ENCODE results near the gene CETP.
"Not testable (repeated sequence)": the region's sequence is repeated elsewhere in the genome, so short reads cannot be mapped to it uniquely, and the experiment has no call there.

CETP gene

DNA sequence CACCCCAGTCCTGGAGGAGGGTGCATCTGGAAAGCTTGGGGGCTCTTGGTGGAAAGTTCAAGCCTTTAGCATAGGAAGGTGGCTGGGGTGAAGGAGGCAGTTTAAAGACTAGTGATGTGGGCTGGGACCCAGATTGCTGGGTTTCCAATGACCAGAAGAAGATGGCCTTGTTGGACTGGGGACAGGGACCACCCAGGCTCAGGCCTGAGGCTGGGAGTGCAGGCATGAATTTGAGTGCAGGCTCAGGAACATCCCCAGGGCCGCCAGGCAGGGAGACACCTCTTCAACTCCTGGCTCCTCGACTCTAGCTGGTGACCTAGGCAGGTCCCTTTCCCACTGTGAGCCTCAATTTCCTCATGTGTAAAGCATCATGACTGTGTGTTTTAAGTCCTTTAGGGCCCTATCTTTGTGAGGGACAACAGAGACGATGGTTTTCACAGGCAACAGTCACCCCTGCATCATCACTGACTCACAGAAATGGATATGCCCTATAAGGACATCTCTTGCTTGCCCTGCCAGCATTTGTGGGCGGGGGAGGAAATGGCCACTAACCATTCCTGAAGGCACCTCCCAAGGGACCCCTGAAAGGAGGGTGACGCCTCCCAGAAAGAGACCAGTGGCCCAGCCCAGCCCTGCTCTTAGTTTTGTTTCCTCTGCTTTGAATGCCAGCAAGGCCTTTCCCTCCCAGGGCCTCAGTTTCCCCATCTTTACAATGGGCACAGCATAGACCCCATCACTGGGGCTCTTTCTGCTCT is 38.7 kb downstream of the CETP start:
- DNase-seq: peak; percentile 58

- DNase-seq: no peak
Measured at GRCh38 chr16:57001026-57001679, 39.4 kb downstream of the CETP start.

DNA sequence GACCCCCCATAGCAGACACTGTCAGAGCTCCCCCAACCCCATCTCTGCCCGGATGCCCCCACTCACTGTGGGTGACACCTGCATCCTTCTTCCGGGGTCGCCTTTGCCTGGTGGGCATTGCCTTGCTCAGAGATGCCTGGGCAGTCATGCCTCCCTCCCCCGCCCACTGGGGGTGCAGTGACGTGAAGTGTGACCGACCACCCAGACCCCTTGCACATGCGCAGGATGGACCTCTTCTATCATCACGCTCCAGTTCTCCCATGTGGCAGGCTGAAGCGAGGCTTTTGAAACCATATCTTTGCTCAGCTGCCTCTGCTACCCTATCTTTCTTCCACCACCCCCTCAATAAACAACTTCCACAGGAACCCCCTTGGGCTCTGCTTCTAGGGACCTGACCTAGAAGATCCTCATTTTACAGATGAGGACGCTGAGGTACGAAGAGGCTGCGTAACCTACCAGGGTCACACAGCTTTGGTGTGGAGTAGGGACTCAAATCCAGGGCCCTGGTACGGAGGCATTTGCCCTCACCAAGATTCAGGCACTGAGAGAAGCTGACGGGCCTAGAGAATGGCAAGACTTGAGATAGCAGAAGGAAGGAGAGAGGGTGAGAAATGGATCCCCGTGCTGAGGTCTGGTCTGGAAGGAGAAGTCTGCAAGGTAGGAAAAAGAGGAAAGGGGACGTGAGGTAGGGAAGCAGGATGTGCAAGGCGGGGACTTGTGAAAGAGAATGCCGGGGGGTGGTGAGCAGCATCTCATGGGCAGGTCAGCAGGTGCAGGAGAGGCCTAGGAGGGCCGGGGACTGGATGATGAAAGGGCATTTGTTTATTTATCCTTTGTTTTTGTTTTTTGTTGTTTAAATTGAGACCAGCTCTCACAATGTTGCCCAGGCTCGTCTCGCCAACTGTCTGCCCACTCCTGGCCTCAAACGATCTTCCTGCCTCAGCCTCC is 42.0 kb downstream of the CETP start:
- no peak for DNase-seq

GRCh38 chr16:57004387-57005250 is 42.9 kb downstream of the CETP start:
- no peak for DNase-seq

- DNase-seq: not testable (repeated sequence)
Measured at GRCh38 chr16:57005597-57005996, 43.8 kb downstream of the CETP start.

DNA sequence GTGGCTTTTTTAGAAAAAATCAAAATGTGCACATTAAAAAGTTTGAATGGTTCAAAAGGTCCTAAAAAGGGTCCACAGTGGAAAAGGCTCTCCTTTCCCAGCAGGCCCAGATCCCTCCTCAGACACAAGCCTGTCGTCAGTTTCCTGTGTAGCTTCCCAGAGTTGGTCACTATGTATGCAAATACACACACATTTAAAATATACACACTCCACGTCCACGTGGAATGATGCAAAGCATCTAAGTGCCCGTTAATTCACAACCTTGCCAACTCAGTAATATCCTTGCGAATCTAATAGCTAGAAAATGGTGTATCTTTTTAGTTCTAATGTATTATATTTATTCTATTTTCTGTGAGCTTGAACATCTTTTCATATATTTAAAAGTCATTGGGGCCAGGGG is 45.3 kb downstream of the CETP start:
- no peak for DNase-seq

DNA sequence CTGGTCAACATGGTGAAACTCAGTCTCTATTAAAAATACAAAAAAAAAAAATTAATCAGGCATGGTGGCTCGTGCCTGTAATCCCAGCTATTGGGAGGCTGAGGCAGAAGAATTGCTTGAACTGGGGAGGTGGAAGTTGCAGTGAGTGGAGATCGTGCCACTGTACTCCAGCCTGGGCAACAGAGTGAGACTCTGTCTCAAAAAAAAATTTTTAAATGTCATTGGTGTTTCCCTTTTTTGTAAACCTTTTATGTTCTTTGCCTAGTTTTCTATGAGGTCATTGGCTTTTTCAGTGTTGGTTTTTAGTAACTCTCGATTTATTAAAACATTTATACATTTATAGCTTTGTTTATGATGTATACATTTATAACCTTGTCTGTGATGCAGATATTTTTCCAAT is 45.8 kb downstream of the CETP start:
- DNase-seq: no peak

- no peak for DNase-seq
Measured at GRCh38 chr16:57008440-57008839, 46.7 kb downstream of the CETP start.

DNA sequence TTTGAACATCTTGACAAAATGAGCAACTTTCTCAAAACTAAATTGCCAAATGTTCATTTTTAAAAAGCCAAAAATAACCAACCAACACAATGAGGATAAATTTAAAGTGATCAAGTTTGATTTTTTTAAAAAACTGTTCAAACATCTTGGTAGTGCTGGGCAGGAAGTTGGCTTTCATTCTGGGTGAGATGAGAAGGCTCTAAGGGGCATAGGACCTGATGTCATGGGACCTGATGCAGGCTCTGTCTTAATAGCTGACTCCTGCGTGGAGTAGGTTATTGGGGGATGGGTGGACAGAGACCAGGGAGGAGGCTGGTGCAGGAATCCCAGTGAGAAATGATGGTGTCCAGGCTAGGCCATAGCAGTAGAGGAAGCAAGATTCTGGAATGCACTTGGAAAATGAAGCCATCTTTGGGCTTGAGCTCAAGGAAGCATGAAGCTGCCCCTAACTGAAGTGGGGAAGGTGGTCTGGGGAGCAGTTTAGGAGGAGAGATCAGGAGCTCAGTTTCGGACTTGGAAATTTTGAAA is 48.0 kb downstream of the CETP start:
- no peak for DNase-seq

- no peak for DNase-seq
Measured at GRCh38 chr16:57012353-57012752, 50.6 kb downstream of the CETP start.

DNA sequence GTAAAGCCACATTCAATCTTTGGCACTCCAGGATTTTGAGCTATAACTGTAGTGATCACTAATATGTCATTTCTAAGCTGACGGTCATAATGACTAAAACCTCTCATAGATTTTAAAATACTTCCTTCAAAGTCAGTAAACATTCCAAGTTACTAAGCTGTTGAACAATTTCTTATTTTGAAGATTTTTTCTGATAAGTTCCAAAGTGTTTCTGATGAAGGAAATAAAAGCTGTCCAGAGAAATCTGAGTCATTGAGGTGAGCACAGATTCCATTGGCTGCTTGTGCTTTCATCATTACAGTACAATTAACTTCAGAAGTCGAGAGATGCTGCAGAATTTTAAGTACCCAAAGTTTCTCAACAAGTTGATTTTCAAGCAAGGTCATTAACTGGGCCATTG is 51.5 kb downstream of the CETP start:
- DNase-seq: no peak

DNA sequence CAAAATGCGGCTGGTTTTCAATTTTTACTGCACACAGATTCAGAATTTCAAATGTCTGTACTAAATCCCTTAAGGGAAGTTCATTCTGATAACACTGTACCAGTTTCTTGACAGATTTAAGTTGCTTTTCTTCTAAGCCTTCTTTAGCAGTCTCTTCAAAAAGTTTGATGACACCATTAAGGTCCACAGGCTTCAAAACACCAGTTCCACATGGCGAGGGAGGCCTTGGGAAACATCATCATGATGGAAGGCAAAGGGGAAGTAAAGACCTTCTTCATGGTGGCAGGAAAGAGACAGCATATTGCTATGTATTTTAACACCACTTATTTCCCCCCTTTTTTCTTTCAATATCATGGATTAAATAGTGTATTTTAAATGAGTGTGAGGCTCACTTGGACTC is 52.2 kb downstream of the CETP start:
- DNase-seq: no peak

GRCh38 chr16:57016301-57016700 is 54.6 kb downstream of the CETP start:
- no peak for DNase-seq

DNA sequence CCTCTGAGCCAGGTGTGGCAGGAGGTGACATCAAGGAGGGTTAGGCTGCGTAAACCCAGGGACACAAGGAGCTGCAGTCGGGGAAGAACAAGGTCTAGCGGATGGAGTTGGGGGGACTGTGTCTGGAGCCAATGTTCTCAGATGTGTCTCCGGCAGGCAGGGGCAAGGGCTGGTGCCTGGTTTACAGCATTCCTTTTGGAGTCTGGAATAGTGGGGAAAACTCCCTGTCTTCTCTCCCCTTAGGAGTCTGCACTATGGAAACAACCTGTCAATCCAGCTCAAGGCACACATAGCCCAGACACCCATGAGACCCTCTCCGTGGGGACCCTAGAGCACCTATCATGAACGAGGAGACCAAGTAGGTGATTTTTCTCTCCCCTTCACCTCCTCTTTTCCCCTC is 55.1 kb downstream of the CETP start:
- no peak for DNase-seq

DNA sequence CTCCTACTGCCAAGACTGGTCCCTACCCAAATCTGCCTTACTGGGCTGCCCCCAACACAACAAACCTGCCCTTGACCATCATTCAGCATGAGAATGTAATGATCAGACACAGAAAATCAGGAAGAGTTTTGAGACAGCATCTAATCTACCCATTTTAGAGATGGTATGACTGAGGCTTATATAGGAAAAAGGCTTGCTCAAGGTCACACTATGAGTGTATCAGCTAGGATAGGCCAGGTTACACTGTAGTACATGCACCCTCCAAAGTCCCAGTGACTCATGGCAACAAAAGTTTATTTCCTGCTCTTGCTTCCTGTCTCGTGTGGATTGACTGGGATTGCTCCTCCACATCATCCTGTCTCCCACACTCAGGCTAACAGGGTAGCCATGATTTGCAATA is 55.5 kb downstream of the CETP start:
- DNase-seq: no peak

- no peak for DNase-seq
Measured at GRCh38 chr16:57019746-57020145, 58.0 kb downstream of the CETP start.

- DNase-seq: no peak
Measured at GRCh38 chr16:57020651-57021050, 58.9 kb downstream of the CETP start.

GRCh38 chr16:57021757-57022156 is 60.0 kb downstream of the CETP start:
- DNase-seq: no peak

DNA sequence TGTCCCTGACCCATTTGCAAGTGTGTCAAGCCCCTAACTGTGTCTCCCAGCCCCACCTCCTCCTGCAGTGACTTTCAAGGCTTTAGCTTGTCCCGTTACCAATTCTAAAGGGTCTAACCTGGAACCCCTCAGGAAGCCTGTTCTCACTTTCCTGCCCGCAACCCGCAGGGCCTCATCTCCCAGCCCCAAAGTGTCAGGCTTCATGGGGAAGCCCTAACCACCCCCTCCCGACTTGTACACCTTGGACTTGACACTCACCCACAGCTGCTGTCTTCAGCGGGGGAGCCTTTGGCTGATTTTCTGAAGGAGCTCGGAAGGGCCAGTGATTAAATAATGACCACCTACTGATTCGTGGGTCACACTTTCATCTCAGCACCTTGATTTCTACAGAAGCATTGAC is 60.7 kb downstream of the CETP start:
- DNase-seq: no peak

DNA sequence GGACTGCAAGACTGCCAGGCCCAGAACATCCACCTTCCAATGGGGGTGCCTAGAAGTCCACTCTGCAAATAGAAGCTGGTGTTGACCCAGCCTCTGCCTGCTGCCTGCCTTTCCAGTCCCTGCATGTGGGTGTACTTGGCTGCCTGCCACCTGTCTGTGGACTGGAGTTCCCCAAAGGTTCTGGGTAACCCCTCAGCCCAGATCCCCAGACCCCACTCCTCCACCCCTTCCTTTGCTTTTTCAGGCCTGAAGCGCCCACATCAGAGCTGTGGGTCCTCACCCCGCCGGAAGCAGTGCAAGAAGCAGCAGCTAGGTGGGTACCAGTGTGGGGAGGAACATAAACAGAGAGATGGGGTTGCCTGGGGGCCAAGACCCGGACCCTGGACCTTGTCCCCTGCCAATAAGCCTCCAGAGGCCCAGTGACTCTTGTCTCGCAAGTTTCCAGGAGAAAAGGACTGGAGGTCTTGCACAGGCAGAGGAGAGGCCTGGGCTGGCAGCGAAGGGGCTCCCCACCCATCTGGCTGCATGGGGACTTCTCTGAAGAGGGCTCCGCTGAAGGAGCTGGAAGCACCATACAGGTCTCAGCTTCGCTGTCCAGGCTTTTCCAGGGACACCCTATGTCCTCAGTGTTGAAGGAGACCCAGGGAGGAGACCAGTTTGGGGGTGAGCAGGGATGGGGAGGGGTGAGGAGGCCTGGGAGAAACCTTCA is 61.9 kb downstream of the CETP start:
- peak; percentile 52 for DNase-seq

- no peak for DNase-seq
Measured at GRCh38 chr16:57024894-57025680, 63.3 kb downstream of the CETP start.

All from stimulated activated CD4-positive, alpha-beta T cell treated with anti-CD3 and anti-CD28 coated beads, Interleukin-1b, Interleukin-23, amount 100 ng/mL, for 48 hours (primary cell).